Measurements from ENCODE around the gene SEC22B.
"Not testable (repeated sequence)": the region's sequence is repeated elsewhere in the genome, so short reads cannot be mapped to it uniquely, and the experiment has no call there.

GRCh38 chr1:120144169-120144568, 32.2 kb downstream of the SEC22B start:
- not testable (repeated sequence) for TF ChIP-seq TAF1 (IDR thresholded peaks at IDR 0.05; ENCODE audit: borderline replicate concordance, low read depth, low read length); YY1 (IDR thresholded peaks at IDR 0.05; ENCODE audit: low read depth); CTCF (IDR thresholded peaks at IDR 0.05)
